KMS-11 (cell line): ENCODE results near the gene RBMS3.

Experiments
- H2AFZ ChIP-seq: fragments of 200-600 bp; sonication (generic); 2 replicates; pipeline ENCODE4 v1.6.1; 2016; ENCODE audit warnings: antibody characterized with exemption, mixed run types, low read depth
- H3K27ac ChIP-seq: fragments of 200-600 bp; sonication (generic); 2 replicates; pipeline ENCODE4 v1.6.1; 2016; ENCODE audit warnings: mild to moderate bottlenecking, mixed run types
- H3K27me3 ChIP-seq: fragments of 200-600 bp; sonication (generic); 2 replicates; pipeline ENCODE4 v1.6.1; 2017; ENCODE audit warnings: mild to moderate bottlenecking, low read depth, mixed run types, moderate library complexity; ENCODE audit not compliant: insufficient read depth
- H3K36me3 ChIP-seq: fragments of 200-600 bp; sonication (generic); 2 replicates; pipeline ENCODE4 v1.6.1; 2017; ENCODE audit warnings: mild to moderate bottlenecking, mixed run types; ENCODE audit not compliant: insufficient read depth
- H3K4me1 ChIP-seq: fragments of 200-600 bp; sonication (generic); 2 replicates; pipeline ENCODE4 v1.6.1; 2016; ENCODE audit warnings: mild to moderate bottlenecking, low read depth, mixed run types; ENCODE audit not compliant: poor library complexity, severe bottlenecking
- H3K4me2 ChIP-seq: fragments of 200-600 bp; sonication (generic); 2 replicates; pipeline ENCODE4 v1.7.0; 2016; ENCODE audit warnings: mild to moderate bottlenecking, mixed run types
- H3K4me3 ChIP-seq: fragments of 200-600 bp; sonication (generic); IDR thresholded peaks from 2 replicates; pipeline ENCODE4 v1.6.1; 2017; ENCODE audit warnings: low read depth, low read length, mixed read lengths; ENCODE audit not compliant: insufficient read depth
- H3K79me2 ChIP-seq: fragments of 200-600 bp; sonication (generic); 2 replicates; pipeline ENCODE4 v1.6.1; 2016; ENCODE audit warnings: low read depth, mixed run types; ENCODE audit not compliant: insufficient read depth
- H3K9ac ChIP-seq: fragments of 200-600 bp; sonication (generic); 2 replicates; pipeline ENCODE4 v1.6.1; 2016; ENCODE audit warnings: mild to moderate bottlenecking, mixed run types
- H4K20me1 ChIP-seq: fragments of 200-600 bp; sonication (generic); 2 replicates; pipeline ENCODE4 v1.6.1; 2016; ENCODE audit warnings: mild to moderate bottlenecking, mixed run types; ENCODE audit not compliant: insufficient read depth
- CTCF ChIP-seq: fragments of 200-600 bp; sonication (generic); conservative IDR thresholded peaks from 2 replicates; pipeline ENCODE4 v1.6.1; 2017; ENCODE audit warnings: low read depth, mild to moderate bottlenecking, antibody characterized with exemption, low read length, moderate library complexity, mixed read lengths

Gene RBMS3

GRCh38 chr3:29512641-29513040, 231.8 kb downstream of the RBMS3 start:
- H3K4me3 ChIP-seq, result no peak overlapping the region
- no peaks in the 10 kb centered on the region for H3K4me1 ChIP-seq
- no peak overlapping the region for H3K9ac ChIP-seq
- no peak overlapping the region for H3K27ac ChIP-seq
- H3K36me3 ChIP-seq, result no peaks in the 10 kb centered on the region
- no peaks in the 10 kb centered on the region for H3K79me2 ChIP-seq
- no peaks in the 10 kb centered on the region for H3K27me3 ChIP-seq
- H3K4me2 ChIP-seq, result no peak overlapping the region
- H4K20me1 ChIP-seq, result no peaks in the 10 kb centered on the region
- H2AFZ ChIP-seq, result no peak overlapping the region
- TF ChIP-seq CTCF, result no peak

- Histone ChIP-seq H3K9ac (no peak overlapping the region), H3K27me3 (no peaks in the 10 kb centered on the region), H3K4me2 (no peak overlapping the region), H3K4me3 (no peak overlapping the region), H3K27ac (no peak overlapping the region), H3K4me1 (no peaks in the 10 kb centered on the region), H2AFZ (no peak overlapping the region), H4K20me1 (no peaks in the 10 kb centered on the region), H3K36me3 (no peaks in the 10 kb centered on the region), H3K79me2 (no peaks in the 10 kb centered on the region)
- TF ChIP-seq CTCF, result no peak
Measured at GRCh38 chr3:29513236-29513635, 232.4 kb downstream of the RBMS3 start.

GRCh38 chr3:29514170-29514569, 233.3 kb downstream of the RBMS3 start:
- TF ChIP-seq CTCF, result no peak
- no peak overlapping the region for H3K4me2 ChIP-seq
- H3K79me2 ChIP-seq, result no peaks in the 10 kb centered on the region
- H3K4me1 ChIP-seq, result no peaks in the 10 kb centered on the region
- H3K36me3 ChIP-seq, result no peaks in the 10 kb centered on the region
- no peak overlapping the region for H2AFZ ChIP-seq
- no peaks in the 10 kb centered on the region for H3K27me3 ChIP-seq
- no peak overlapping the region for H3K9ac ChIP-seq
- H4K20me1 ChIP-seq, result no peaks in the 10 kb centered on the region
- H3K4me3 ChIP-seq, result no peak overlapping the region
- H3K27ac ChIP-seq, result no peak overlapping the region

GRCh38 chr3:29514912-29515311, 234.0 kb downstream of the RBMS3 start:
- Histone ChIP-seq H3K4me1 (no peaks in the 10 kb centered on the region), H3K4me2 (no peak overlapping the region), H3K36me3 (no peaks in the 10 kb centered on the region), H4K20me1 (no peaks in the 10 kb centered on the region), H2AFZ (no peak overlapping the region), H3K9ac (no peak overlapping the region), H3K27me3 (no peaks in the 10 kb centered on the region), H3K79me2 (no peaks in the 10 kb centered on the region), H3K4me3 (no peak overlapping the region), H3K27ac (no peak overlapping the region)
- TF ChIP-seq CTCF, result no peak

GRCh38 chr3:29515451-29515850, 234.6 kb downstream of the RBMS3 start:
- Histone ChIP-seq H3K4me2 (no peak overlapping the region), H3K9ac (no peak overlapping the region), H3K79me2 (no peaks in the 10 kb centered on the region), H2AFZ (no peak overlapping the region), H3K36me3 (no peaks in the 10 kb centered on the region), H4K20me1 (no peaks in the 10 kb centered on the region), H3K4me1 (no peaks in the 10 kb centered on the region), H3K27ac (no peak overlapping the region), H3K4me3 (no peak overlapping the region), H3K27me3 (no peaks in the 10 kb centered on the region)
- TF ChIP-seq CTCF, result no peak
